Measurements from ENCODE around the gene TAF11. TPM values are rescaled to one million over a fixed set of nuclear protein-coding genes. Genes with fewer than 3 reads are reported as not detected.

Gene TAF11
- total RNA-seq (2014; rRNA removed; shearing (Covaris generic)) = 16.0 and 18.4 TPM in 2 replicates

GRCh38 chr6:34887753-34888513, at the start of gene TAF11:
Gene TAF11, minus strand, starts transcription at chr6:34888042. Its CDS starts 85 bp downstream, at chr6:34887957.

GRCh38 chr6:34888874-34889555, 1.2 kb upstream of the TAF11 start, which contains the start of gene ANKS1A:
Gene ANKS1A, plus strand, starts transcription at chr6:34889255. Its CDS starts 148 bp downstream, at chr6:34889403.

Other genes with a start within 250 kb of the TAF11 start
- 15.4 and 15.7 TPM in 2 replicates for gene ILRUN, start 191.3 kb downstream of the TAF11 start, total RNA-seq (2014; rRNA removed; shearing (Covaris generic))
- gene SNRPC, start 130.5 kb downstream of the TAF11 start, total RNA-seq (2014; rRNA removed; shearing (Covaris generic)) = 100 and 135 TPM in 2 replicates
- 9.7 and 13.0 TPM in 2 replicates for gene BLTP3A, start 96.0 kb downstream of the TAF11 start, total RNA-seq (2014; rRNA removed; shearing (Covaris generic))
- gene ANKS1A, start 1.2 kb upstream of the TAF11 start, total RNA-seq (2014; rRNA removed; shearing (Covaris generic)) = 7.3 and 7.4 TPM in 2 replicates

Data from A375 (cell line).